ENCODE data around the gene UTP11. TPM values are rescaled to one million over a fixed set of nuclear protein-coding genes. Genes with fewer than 3 reads are reported as not detected.

Gene UTP11
- total and polyA plus RNA-seq, 4 donors: 11.0 to 17.8 (median 11.8) TPM

DNA sequence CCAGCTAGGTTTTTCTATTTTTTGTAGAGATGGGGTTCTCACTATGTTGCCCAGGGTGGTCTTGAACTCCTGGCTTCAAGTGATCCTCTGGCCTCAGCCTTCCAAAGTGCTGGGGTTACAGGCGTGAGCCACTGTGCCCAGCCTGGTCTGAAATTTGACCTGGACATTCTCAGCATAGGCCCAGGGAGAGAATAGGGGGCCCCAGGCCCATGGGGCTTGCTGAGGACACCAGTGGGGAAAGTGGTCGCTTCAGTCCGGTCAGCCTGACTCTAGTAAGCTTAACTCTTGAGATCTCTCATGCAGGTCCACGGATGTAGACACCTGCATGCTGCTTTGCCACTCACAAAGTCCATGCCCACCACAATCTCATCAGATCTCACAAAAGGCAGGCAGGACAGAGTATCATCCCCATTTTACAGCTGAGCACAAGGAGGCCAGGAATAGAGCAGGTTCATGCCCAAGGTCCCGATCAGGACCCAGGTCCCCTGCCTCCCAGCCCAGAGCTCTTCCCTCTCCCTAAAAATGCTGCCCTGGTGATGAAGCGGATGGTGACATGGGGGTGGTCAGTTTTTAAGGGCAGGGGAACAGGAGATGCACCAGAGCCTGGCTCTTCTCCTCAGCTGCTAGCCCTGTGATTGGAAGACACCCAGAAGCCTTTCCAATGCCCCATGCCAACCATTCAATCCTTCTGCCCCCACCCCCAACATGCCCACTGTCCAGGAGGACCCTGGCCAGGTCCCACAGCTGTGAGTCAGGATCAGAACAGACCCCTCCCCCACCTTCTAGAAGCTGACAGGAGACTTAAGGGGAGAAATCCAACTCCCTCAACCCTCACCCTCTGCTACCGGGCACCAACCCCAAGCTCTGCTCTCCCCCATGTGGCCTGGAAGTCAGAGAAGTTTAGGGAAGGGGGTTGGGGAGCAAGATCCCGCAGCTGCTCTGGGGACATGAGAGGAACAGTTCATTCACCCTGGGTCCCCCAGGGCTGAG, 9.0 kb upstream of the UTP11 start:
- TF ChIP-seq YY1 (IDR thresholded peaks at IDR 0.05) (no peak), RXRA (IDR thresholded peaks at IDR 0.05) (peak; percentile 8 to 39), TAF1 (conservative IDR thresholded peaks at IDR 0.05) (no peak)
- Histone ChIP-seq H3K27me3 (ENCODE audit: control insufficient read depth in 4 of 4, insufficient read depth in 4 of 4, low read length in 3 of 4) (no peaks in the 10 kb centered on the region), H3K27ac (ENCODE audit: low read depth in 1 of 2, low read length in 2 of 2) (peak overlapping the region; percentile 42 to 56), H3K36me3 (ENCODE audit: control insufficient read depth in 4 of 4, insufficient read depth in 3 of 4, low read depth in 1 of 4, low read length in 3 of 4) (peaks cover 0 to 3% (median 0%) of the 10 kb centered on the region in 4 donors), H3K9ac (ENCODE audit: low read depth in 1 of 2, low read length in 2 of 2) (no peak overlapping the region), H3K4me1 (ENCODE audit: control insufficient read depth in 4 of 4, insufficient read depth in 4 of 4, low read length in 3 of 4) (peaks cover 0 to 27% (median 9%) of the 10 kb centered on the region in 4 donors), H3K4me3 (ENCODE audit: low read depth in 1 of 3, low read length in 3 of 3) (no peak overlapping the region), H3K9me3 (ENCODE audit: control insufficient read depth in 4 of 4, low read length in 3 of 4) (no peaks in the 10 kb centered on the region)
- DNase-seq (ENCODE audit: low spot score): no peak
- 89% methylated on average over 8 of the region's 8 CpGs for WGBS

DNA sequence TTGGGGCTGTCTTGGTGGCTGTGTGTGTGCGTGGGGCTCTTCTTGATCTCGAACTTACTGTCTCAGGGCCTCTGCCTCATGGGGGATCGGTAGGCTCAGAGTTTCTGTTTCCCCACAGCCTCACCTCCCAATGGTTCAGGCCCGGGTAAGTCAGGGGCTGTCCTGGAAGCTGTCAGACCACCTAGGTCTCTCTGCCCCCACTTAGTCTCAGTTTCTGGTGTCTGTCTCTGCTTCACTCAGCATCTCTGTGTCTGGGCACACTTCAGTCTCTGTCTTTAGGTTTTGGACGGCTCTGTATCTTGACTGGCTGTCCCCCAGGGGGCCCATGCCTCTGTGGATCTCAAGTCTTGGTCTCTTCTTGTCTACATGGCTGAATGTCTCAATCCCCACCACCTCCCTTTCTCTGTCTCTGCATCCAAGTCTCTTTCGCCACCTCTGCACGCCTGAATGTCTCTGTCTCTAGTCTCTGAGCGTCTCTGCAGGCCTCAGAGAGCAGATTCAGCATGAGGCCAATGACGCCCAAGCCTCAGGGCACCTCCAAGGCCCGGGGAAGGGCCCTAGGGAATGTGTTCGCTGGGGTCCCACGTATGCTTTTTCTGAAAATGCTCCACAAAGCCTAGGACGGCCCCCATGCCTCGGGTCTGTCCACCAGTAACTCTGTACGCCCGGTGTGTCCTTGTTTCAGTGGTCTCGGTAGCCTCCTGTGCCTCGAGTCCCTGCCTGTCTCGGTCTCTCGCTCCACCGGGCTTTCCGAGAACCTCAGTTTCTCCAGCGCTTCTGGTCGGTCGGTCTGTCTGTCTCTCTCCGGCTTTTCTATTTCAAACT, 8.0 kb upstream of the UTP11 start:
- WGBS: 35% methylated on average over 26 of the region's 26 CpGs
- TF ChIP-seq HNF4G (IDR thresholded peaks at IDR 0.05): no peak
- H3K9ac ChIP-seq (ENCODE audit: low read depth in 1 of 2, low read length in 2 of 2): peak overlapping the region; percentile 10 to 82
- peaks cover 0 to 19% (median 6%) of the 10 kb centered on the region in 4 donors for H3K4me1 ChIP-seq (ENCODE audit: control insufficient read depth in 4 of 4, insufficient read depth in 4 of 4, low read length in 3 of 4)
- H3K9me3 ChIP-seq (ENCODE audit: control insufficient read depth in 4 of 4, low read length in 3 of 4): no peaks in the 10 kb centered on the region
- peak overlapping the region; percentile 27 to 79 (median 55) for H3K4me3 ChIP-seq (ENCODE audit: low read depth in 1 of 3, low read length in 3 of 3)
- no peak for DNase-seq (ENCODE audit: low spot score)
- no peaks in the 10 kb centered on the region for H3K36me3 ChIP-seq (ENCODE audit: control insufficient read depth in 4 of 4, insufficient read depth in 3 of 4, low read depth in 1 of 4, low read length in 3 of 4)
- peak overlapping the region; percentile 56 to 62 for H3K27ac ChIP-seq (ENCODE audit: low read depth in 1 of 2, low read length in 2 of 2)
- no peaks in the 10 kb centered on the region for H3K27me3 ChIP-seq (ENCODE audit: control insufficient read depth in 4 of 4, insufficient read depth in 4 of 4, low read length in 3 of 4)

DNA sequence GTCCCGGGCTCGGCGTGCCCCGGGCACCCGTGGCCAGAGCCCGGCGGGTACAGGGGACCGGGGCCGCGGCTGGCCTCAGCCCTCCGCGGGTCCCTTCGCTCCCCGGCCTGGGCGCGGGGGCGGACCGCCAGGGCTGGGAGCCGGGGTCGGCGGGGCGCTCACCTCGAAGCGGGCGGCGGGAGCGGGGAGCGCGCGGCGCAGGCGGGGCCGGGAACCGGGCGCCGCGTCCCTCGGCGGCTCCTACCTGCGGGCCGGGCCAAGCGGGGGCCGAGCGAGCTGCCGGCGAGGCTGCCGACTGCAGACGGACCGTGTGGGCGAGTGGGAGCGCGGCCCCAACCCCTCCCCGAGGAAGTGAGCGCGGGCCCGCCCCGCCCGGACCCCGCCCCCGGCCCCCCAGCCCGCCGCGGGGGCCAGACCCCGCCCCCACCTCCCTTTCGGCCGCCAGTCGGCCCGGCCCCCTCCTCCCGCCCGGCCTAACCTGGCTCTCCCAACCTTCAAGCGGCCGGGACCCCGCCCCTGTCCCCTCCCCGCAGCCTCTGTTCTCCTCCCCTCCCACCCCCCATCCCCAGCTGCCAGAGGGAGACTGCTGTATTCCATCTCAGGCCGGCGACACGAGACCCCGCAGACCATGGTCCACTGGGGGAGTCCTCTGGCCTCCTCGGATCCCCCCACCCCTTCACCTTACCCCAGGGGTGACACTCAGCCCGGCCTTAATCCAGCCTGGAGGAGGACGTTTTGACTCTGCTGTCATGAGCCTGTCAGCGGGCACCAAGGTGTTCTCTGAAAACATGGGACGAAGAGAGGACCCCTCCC, 7.1 kb upstream of the UTP11 start, which contains the start of gene FHL3:
TSS of gene FHL3 (minus strand) at position 320 of the 813 bp plus-strand sequence. CDS start 6,102 bp downstream, outside the sequence.
- Histone ChIP-seq H3K36me3 (ENCODE audit: control insufficient read depth in 4 of 4, insufficient read depth in 3 of 4, low read depth in 1 of 4, low read length in 3 of 4) (no peaks in the 10 kb centered on the region), H3K9me3 (ENCODE audit: control insufficient read depth in 4 of 4, low read length in 3 of 4) (no peaks in the 10 kb centered on the region), H3K9ac (ENCODE audit: low read depth in 1 of 2, low read length in 2 of 2) (peak within 1 kb of the TSS; percentile 10 to 82), H3K4me1 (ENCODE audit: control insufficient read depth in 4 of 4, insufficient read depth in 4 of 4, low read length in 3 of 4) (peaks cover 0 to 15% (median 6%) of the 10 kb centered on the region in 4 donors), H3K27ac (ENCODE audit: low read depth in 1 of 2, low read length in 2 of 2) (peak within 1 kb of the TSS; percentile 62 to 63), H3K4me3 (ENCODE audit: low read depth in 1 of 3, low read length in 3 of 3) (peak within 1 kb of the TSS; percentile 27 to 79 (median 55)), H3K27me3 (ENCODE audit: control insufficient read depth in 4 of 4, insufficient read depth in 4 of 4, low read length in 3 of 4) (no peaks in the 10 kb centered on the region)
- DNase-seq (ENCODE audit: low spot score): peak; percentile 54
- WGBS: 4% methylated on average over 83 of the region's 83 CpGs
- TF ChIP-seq, protein P1, sequence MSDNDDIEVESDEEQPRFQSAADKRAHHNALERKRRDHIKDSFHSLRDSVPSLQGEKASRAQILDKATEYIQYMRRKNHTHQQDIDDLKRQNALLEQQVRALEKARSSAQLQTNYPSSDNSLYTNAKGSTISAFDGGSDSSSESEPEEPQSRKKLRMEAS (IDR thresholded peaks at IDR 0.05): no peak
- TF ChIP-seq HNF4G (IDR thresholded peaks at IDR 0.05) (no peak), NR2F2 (IDR thresholded peaks at IDR 0.05) (no peak), SP1 (IDR thresholded peaks at IDR 0.05) (no peak), RAD21 (IDR thresholded peaks at IDR 0.05) (no peak), JUND (IDR thresholded peaks at IDR 0.05) (no peak), RXRA (IDR thresholded peaks at IDR 0.05) (no peak), HNF4A (conservative IDR thresholded peaks at IDR 0.05) (no peak), GABPA (IDR thresholded peaks at IDR 0.05 in 1 of 2, conservative IDR thresholded peaks at IDR 0.05 in 1 of 2) (no peak), EGR1 (IDR thresholded peaks at IDR 0.05; ENCODE audit: low read depth in 2 of 2) (no peak), TAF1 (conservative IDR thresholded peaks at IDR 0.05) (no peak), FOXA1 (IDR thresholded peaks at IDR 0.05) (no peak), FOXA2 (IDR thresholded peaks at IDR 0.05) (no peak), YY1 (IDR thresholded peaks at IDR 0.05) (no peak)
- TF ChIP-seq, protein P2, sequence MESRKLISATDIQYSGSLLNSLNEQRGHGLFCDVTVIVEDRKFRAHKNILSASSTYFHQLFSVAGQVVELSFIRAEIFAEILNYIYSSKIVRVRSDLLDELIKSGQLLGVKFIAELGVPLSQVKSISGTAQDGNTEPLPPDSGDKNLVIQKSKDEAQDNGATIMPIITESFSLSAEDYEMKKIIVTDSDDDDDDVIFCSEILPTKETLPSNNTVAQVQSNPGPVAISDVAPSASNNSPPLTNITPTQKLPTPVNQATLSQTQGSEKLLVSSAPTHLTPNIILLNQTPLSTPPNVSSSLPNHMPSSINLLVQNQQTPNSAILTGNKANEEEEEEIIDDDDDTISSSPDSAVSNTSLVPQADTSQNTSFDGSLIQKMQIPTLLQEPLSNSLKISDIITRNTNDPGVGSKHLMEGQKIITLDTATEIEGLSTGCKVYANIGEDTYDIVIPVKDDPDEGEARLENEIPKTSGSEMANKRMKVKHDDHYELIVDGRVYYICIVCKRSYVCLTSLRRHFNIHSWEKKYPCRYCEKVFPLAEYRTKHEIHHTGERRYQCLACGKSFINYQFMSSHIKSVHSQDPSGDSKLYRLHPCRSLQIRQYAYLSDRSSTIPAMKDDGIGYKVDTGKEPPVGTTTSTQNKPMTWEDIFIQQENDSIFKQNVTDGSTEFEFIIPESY (IDR thresholded peaks at IDR 0.05): no peak
- TF ChIP-seq, protein P3, sequence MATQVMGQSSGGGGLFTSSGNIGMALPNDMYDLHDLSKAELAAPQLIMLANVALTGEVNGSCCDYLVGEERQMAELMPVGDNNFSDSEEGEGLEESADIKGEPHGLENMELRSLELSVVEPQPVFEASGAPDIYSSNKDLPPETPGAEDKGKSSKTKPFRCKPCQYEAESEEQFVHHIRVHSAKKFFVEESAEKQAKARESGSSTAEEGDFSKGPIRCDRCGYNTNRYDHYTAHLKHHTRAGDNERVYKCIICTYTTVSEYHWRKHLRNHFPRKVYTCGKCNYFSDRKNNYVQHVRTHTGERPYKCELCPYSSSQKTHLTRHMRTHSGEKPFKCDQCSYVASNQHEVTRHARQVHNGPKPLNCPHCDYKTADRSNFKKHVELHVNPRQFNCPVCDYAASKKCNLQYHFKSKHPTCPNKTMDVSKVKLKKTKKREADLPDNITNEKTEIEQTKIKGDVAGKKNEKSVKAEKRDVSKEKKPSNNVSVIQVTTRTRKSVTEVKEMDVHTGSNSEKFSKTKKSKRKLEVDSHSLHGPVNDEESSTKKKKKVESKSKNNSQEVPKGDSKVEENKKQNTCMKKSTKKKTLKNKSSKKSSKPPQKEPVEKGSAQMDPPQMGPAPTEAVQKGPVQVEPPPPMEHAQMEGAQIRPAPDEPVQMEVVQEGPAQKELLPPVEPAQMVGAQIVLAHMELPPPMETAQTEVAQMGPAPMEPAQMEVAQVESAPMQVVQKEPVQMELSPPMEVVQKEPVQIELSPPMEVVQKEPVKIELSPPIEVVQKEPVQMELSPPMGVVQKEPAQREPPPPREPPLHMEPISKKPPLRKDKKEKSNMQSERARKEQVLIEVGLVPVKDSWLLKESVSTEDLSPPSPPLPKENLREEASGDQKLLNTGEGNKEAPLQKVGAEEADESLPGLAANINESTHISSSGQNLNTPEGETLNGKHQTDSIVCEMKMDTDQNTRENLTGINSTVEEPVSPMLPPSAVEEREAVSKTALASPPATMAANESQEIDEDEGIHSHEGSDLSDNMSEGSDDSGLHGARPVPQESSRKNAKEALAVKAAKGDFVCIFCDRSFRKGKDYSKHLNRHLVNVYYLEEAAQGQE (IDR thresholded peaks at IDR 0.05): no peak
- TF ChIP-seq, protein P4, sequence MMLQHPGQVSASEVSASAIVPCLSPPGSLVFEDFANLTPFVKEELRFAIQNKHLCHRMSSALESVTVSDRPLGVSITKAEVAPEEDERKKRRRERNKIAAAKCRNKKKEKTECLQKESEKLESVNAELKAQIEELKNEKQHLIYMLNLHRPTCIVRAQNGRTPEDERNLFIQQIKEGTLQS (IDR thresholded peaks at IDR 0.05): no peak
